T-helper 2 cell treated with Interferon-gamma antibody and Interleukin-4, amounts not matched to agents 5 μg/mL and 100 μg/mL, for 36 hours (primary cell): ENCODE data around the gene GNGT2.

Experiments used
- DNase-seq: peaks from one replicate; pipeline ENCODE4 v3.0.0; 2021; ENCODE audit warnings: low spot score
- H3K27ac Mint-ChIP-seq: one replicate; pipeline ENCODE4 v1.8.0; 2021; ENCODE audit warnings: mild to moderate bottlenecking, mixed read lengths
- H3K27me3 Mint-ChIP-seq: one replicate; pipeline ENCODE4 v1.8.0; 2021; ENCODE audit warnings: low read depth, mixed read lengths
- H3K36me3 Mint-ChIP-seq: one replicate; pipeline ENCODE4 v1.8.0; 2021; ENCODE audit warnings: low read depth, mixed read lengths
- H3K4me1 Mint-ChIP-seq: one replicate; pipeline ENCODE4 v1.8.0; 2021; ENCODE audit warnings: low read depth, mixed read lengths
- H3K4me3 Mint-ChIP-seq: one replicate; pipeline ENCODE4 v1.8.0; 2022; ENCODE audit warnings: mild to moderate bottlenecking, moderate library complexity, mixed read lengths
- H3K9me3 Mint-ChIP-seq: one replicate; pipeline ENCODE4 v1.8.0; 2021; ENCODE audit warnings: mixed read lengths

The GNGT2 gene

GRCh38 chr17:49224198-49224996, 14.0 kb upstream of the GNGT2 start:
- H3K9me3 Mint-ChIP-seq = no peaks in the 10 kb centered on the region
- H3K27ac Mint-ChIP-seq = no peak overlapping the region
- peak; percentile 41 for DNase-seq
- H3K36me3 Mint-ChIP-seq = peaks cover 28% of the 10 kb centered on the region
- peak overlapping the region; percentile 72 for H3K4me3 Mint-ChIP-seq
- H3K4me1 Mint-ChIP-seq = peaks cover 24% of the 10 kb centered on the region
- peaks cover 32% of the 10 kb centered on the region for H3K27me3 Mint-ChIP-seq

GRCh38 chr17:49223517-49224197, 13.3 kb upstream of the GNGT2 start:
- H3K9me3 Mint-ChIP-seq = no peaks in the 10 kb centered on the region
- H3K36me3 Mint-ChIP-seq = peaks cover 33% of the 10 kb centered on the region
- peaks cover 28% of the 10 kb centered on the region for H3K4me1 Mint-ChIP-seq
- DNase-seq = peak; percentile 55
- no peak overlapping the region for H3K27ac Mint-ChIP-seq
- H3K27me3 Mint-ChIP-seq = peaks cover 26% of the 10 kb centered on the region
- peak overlapping the region; percentile 72 for H3K4me3 Mint-ChIP-seq

GRCh38 chr17:49223168-49223516, 12.8 kb upstream of the GNGT2 start:
- Mint-ChIP-seq H3K4me1 (peaks cover 31% of the 10 kb centered on the region), H3K36me3 (peaks cover 36% of the 10 kb centered on the region), H3K27me3 (peaks cover 23% of the 10 kb centered on the region), H3K4me3 (peak overlapping the region; percentile 72), H3K27ac (no peak overlapping the region), H3K9me3 (no peaks in the 10 kb centered on the region)
- no peak for DNase-seq

GRCh38 chr17:49219987-49220386, 9.6 kb upstream of the GNGT2 start:
- Mint-ChIP-seq H3K4me1 (peaks cover 46% of the 10 kb centered on the region), H3K9me3 (no peaks in the 10 kb centered on the region), H3K27ac (no peak overlapping the region), H3K4me3 (no peak overlapping the region), H3K27me3 (peaks cover 8% of the 10 kb centered on the region), H3K36me3 (peaks cover 54% of the 10 kb centered on the region)
- DNase-seq = no peak

GRCh38 chr17:49218941-49219913, 8.9 kb upstream of the GNGT2 start:
- Mint-ChIP-seq H3K4me1 (peaks cover 48% of the 10 kb centered on the region), H3K9me3 (no peaks in the 10 kb centered on the region), H3K36me3 (peaks cover 57% of the 10 kb centered on the region), H3K27ac (peak overlapping the region; percentile 71), H3K4me3 (peak overlapping the region; percentile 55), H3K27me3 (peaks cover 3% of the 10 kb centered on the region)
- DNase-seq = peak; percentile 42

- H3K36me3 Mint-ChIP-seq = peaks cover 57% of the 10 kb centered on the region
- H3K4me3 Mint-ChIP-seq = peak overlapping the region; percentile 82
- peak overlapping the region; percentile 88 for H3K27ac Mint-ChIP-seq
Measured at GRCh38 chr17:49217651-49218413, 7.5 kb upstream of the GNGT2 start.

GRCh38 chr17:49216953-49217650, 6.7 kb upstream of the GNGT2 start:
- Mint-ChIP-seq H3K4me1 (peaks cover 55% of the 10 kb centered on the region), H3K36me3 (peaks cover 55% of the 10 kb centered on the region), H3K4me3 (peak overlapping the region; percentile 48), H3K9me3 (no peaks in the 10 kb centered on the region), H3K27me3 (no peaks in the 10 kb centered on the region), H3K27ac (peak overlapping the region; percentile 57)
- DNase-seq = no peak

More at GRCh38 chr17:49217651-49218413, 7.5 kb upstream of the GNGT2 start:
- DNase-seq = peak; percentile 64
- Mint-ChIP-seq H3K9me3 (no peaks in the 10 kb centered on the region), H3K27me3 (no peaks in the 10 kb centered on the region), H3K4me1 (peaks cover 51% of the 10 kb centered on the region)

- H3K36me3 Mint-ChIP-seq = peaks cover 50% of the 10 kb centered on the region
Measured at GRCh38 chr17:49216482-49216881, 6.1 kb upstream of the GNGT2 start.

GRCh38 chr17:49214676-49215360, 4.4 kb upstream of the GNGT2 start:
- Mint-ChIP-seq H3K4me1 (peaks cover 67% of the 10 kb centered on the region), H3K9me3 (no peaks in the 10 kb centered on the region), H3K36me3 (peaks cover 53% of the 10 kb centered on the region), H3K4me3 (peak overlapping the region; percentile 69), H3K27me3 (no peaks in the 10 kb centered on the region), H3K27ac (peak overlapping the region; percentile 71)
- no peak for DNase-seq

More at GRCh38 chr17:49216482-49216881, 6.1 kb upstream of the GNGT2 start:
- Mint-ChIP-seq H3K27me3 (no peaks in the 10 kb centered on the region), H3K4me3 (peak overlapping the region; percentile 77), H3K27ac (peak overlapping the region; percentile 70), H3K9me3 (no peaks in the 10 kb centered on the region), H3K4me1 (peaks cover 56% of the 10 kb centered on the region)
- no peak for DNase-seq

- peaks cover 74% of the 10 kb centered on the region for H3K4me1 Mint-ChIP-seq
- H3K27me3 Mint-ChIP-seq = no peaks in the 10 kb centered on the region
- no peaks in the 10 kb centered on the region for H3K9me3 Mint-ChIP-seq
- no peak for DNase-seq
- no peak overlapping the region for H3K27ac Mint-ChIP-seq
- H3K4me3 Mint-ChIP-seq = peak overlapping the region; percentile 69
- peaks cover 48% of the 10 kb centered on the region for H3K36me3 Mint-ChIP-seq
Measured at GRCh38 chr17:49213847-49214246, 3.5 kb upstream of the GNGT2 start.

- Mint-ChIP-seq H3K4me3 (peak overlapping the region; percentile 95), H3K4me1 (peaks cover 75% of the 10 kb centered on the region), H3K27ac (no peak overlapping the region), H3K9me3 (no peaks in the 10 kb centered on the region), H3K36me3 (peaks cover 47% of the 10 kb centered on the region), H3K27me3 (no peaks in the 10 kb centered on the region)
- DNase-seq = no peak
Measured at GRCh38 chr17:49213399-49213798, 3.0 kb upstream of the GNGT2 start.

- peak overlapping the region; percentile 95 for H3K4me3 Mint-ChIP-seq
- DNase-seq = no peak
- H3K27me3 Mint-ChIP-seq = no peaks in the 10 kb centered on the region
- H3K9me3 Mint-ChIP-seq = no peaks in the 10 kb centered on the region
- peaks cover 48% of the 10 kb centered on the region for H3K4me1 Mint-ChIP-seq
- H3K27ac Mint-ChIP-seq = peak overlapping the region; percentile 67
- H3K36me3 Mint-ChIP-seq = peaks cover 19% of the 10 kb centered on the region
Measured at GRCh38 chr17:49209061-49209571, 1.3 kb downstream of the GNGT2 start.
